Esophagus (tissue), 2 donors: ENCODE data around the gene COL27A1. TPM values are rescaled to one million over a fixed set of nuclear protein-coding genes. Genes with fewer than 3 reads are reported as not detected.
"Not testable (repeated sequence)": the region's sequence is repeated elsewhere in the genome, so short reads cannot be mapped to it uniquely, and the experiment has no call there.

Experiments used
- H3K27ac ChIP-seq, 2 donors: one replicate each; pipeline ENCODE4 v1.5.1; 2013; ENCODE audit warnings: low read depth in 2 of 2, mild to moderate bottlenecking in 2 of 2, inconsistent platforms in 1 of 2, low read length in 1 of 2, moderate library complexity in 1 of 2
- H3K27me3 ChIP-seq, 2 donors: one replicate each; pipeline ENCODE4 v1.6.1; 2013; ENCODE audit warnings: low read length in 2 of 2, control low read depth in 1 of 2, mild to moderate bottlenecking in 1 of 2; ENCODE audit not compliant: insufficient read depth in 2 of 2, control insufficient read depth in 1 of 2
- H3K36me3 ChIP-seq, 2 donors: one replicate each; pipeline ENCODE4 v1.6.1; 2013; ENCODE audit warnings: low read length in 1 of 2; ENCODE audit not compliant: control insufficient read depth in 2 of 2, insufficient read depth in 2 of 2
- H3K4me1 ChIP-seq, 2 donors: one replicate each; pipeline ENCODE4 v1.6.1; 2013; ENCODE audit warnings: low read length in 1 of 2; ENCODE audit not compliant: control insufficient read depth in 2 of 2, insufficient read depth in 2 of 2
- H3K4me3 ChIP-seq, 2 donors: one replicate each; pipeline ENCODE4 v1.5.1; 2013; ENCODE audit warnings: low read length in 2 of 2, mild to moderate bottlenecking in 2 of 2, low read depth in 1 of 2, moderate library complexity in 1 of 2
- H3K9me3 ChIP-seq, 2 donors: one replicate each; pipeline ENCODE4 v1.6.1; 2013; ENCODE audit warnings: mild to moderate bottlenecking in 2 of 2, low read depth in 1 of 2, low read length in 1 of 2, moderate library complexity in 1 of 2; ENCODE audit not compliant: control insufficient read depth in 2 of 2, insufficient read depth in 1 of 2
- WGBS, 2 donors: extraction: QIAGEN DNeasy Blood & Tissue Kit; methylation state at CpG; one replicate each; pipeline ENCODE4 v1.1.7; 2013; 5-methylcytosine and 5-hydroxymethylcytosine counted together
- polyA plus RNA-seq, 2 donors: library from polyadenylated mRNA; stranded (reverse); fragments of 200-250 nt; gene quantifications; one replicate each; pipeline ENCODE4 v1.2.3, GENCODE V29; 2013
- donor health status: healthy with polysubstance abuse.
- donor health status: Bipolar disorder and iron deficiency.

COL27A1 gene
- polyA plus RNA-seq, 2 donors, result 7.2 to 32.6 TPM

DNA sequence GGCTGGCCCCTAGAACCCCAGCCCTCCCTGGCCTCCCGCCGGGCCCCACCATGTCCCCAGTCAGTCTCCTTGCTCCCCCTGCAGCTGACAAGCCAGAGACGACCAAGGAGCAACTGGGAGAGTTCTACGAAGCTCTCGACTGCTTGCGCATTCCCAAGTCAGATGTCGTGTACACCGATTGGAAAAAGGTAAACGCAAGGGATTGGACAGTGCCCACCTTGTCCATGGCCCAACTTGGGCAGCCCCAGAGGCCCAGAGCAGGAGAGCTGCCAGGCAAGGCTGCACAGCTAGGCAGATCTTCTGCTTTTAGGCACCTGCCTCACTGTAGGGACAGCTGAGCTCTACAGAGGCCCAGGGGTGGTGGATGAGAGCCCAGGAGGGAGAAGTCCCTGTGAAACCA, 169.6 kb downstream of the COL27A1 start:
- H3K9me3 ChIP-seq, H3K36me3 ChIP-seq, H3K4me3 ChIP-seq, H3K27me3 ChIP-seq, H3K4me1 ChIP-seq, H3K27ac ChIP-seq: not testable (repeated sequence)
- WGBS, 2 donors, result 84 to 92% methylated on average over 7 of the region's 9 CpGs

- H3K9me3 ChIP-seq, H3K27ac ChIP-seq, H3K4me1 ChIP-seq, H3K36me3 ChIP-seq, H3K27me3 ChIP-seq, H3K4me3 ChIP-seq: not testable (repeated sequence)
- 77 to 78% methylated on average over 3 of the region's 3 CpGs for WGBS, 2 donors
These were observed 170.4 kb downstream of the COL27A1 start for GRCh38 chr9:114325684-114326254.

- 92 to 93% methylated on average over 8 of the region's 8 CpGs for WGBS, 2 donors
- H3K27ac ChIP-seq, result no peak overlapping the region
- H3K9me3 ChIP-seq, result no peaks in the 10 kb centered on the region
- no peaks in the 10 kb centered on the region for H3K36me3 ChIP-seq
- no peaks in the 10 kb centered on the region for H3K27me3 ChIP-seq
- no peak overlapping the region for H3K4me3 ChIP-seq
- H3K4me1 ChIP-seq, result no peaks in the 10 kb centered on the region
These were observed 172.4 kb downstream of the COL27A1 start for GRCh38 chr9:114327749-114328148.

DNA sequence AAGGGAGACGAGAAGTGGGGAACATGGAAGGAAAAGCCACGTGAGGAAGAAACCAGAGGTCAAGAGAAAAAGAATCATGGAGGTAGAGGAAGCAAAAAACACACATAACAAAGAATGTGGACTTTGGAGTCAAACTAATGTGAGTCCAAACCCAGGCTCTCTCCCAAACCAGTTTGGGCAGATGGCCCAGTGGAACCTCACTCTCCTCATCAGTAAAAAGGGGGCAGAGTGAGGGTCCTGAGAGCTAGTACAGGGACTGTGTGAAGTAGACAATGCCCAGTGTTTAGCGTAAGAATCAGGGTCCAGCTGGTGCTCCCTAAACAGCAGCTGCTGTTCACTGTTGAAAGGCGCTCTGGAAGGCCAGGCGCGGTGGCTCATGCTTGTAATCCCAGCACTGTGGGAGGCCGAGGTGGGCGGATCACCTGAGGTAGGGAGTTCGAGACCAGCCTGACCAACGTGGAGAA, 173.1 kb downstream of the COL27A1 start:
- H3K27me3 ChIP-seq, H3K27ac ChIP-seq, H3K36me3 ChIP-seq, H3K4me3 ChIP-seq, H3K4me1 ChIP-seq, H3K9me3 ChIP-seq: not testable (repeated sequence)
- 81 to 83% methylated on average over 10 of the region's 10 CpGs for WGBS, 2 donors

GRCh38 chr9:114328937-114329624, 173.7 kb downstream of the COL27A1 start:
- 77 to 81% methylated on average over 9 to 11 of the region's 12 CpGs for WGBS, 2 donors
- not testable (repeated sequence) for H3K27ac ChIP-seq, H3K9me3 ChIP-seq, H3K4me3 ChIP-seq, H3K36me3 ChIP-seq, H3K4me1 ChIP-seq, H3K27me3 ChIP-seq

DNA sequence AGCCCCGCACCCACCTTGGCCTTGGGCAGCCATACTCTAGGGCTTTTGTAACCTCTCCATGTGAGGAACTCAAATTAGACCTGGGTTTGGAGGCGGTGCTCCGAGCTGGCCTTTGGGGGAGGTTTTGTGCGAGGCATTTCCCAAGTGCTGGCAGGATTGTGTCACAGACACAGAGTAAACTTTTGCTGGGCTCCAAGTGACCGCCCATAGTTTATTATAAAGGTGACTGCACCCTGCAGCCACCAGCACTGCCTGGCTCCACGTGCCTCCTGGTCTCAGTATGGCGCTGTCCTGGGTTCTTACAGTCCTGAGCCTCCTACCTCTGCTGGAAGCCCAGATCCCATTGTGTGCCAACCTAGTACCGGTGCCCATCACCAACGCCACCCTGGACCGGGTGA, 174.3 kb downstream of the COL27A1 start, which contains the start of gene ORM2:
Gene ORM2, plus strand, starts transcription at position 245 of the 398 bp plus-strand sequence. Its CDS starts 36 bp downstream, at position 281.
- H3K4me3 ChIP-seq, H3K4me1 ChIP-seq, H3K27me3 ChIP-seq, H3K9me3 ChIP-seq, H3K27ac ChIP-seq, H3K36me3 ChIP-seq: not testable (repeated sequence)
- 74% methylated on average over 2 of the region's 10 CpGs; no CpG with 5 or more reads in 1 of the 2 donors for WGBS, 2 donors

GRCh38 chr9:114330636-114331035, 175.3 kb downstream of the COL27A1 start:
- H3K4me1 ChIP-seq, result no peaks in the 10 kb centered on the region
- H3K4me3 ChIP-seq, result no peak overlapping the region
- no peaks in the 10 kb centered on the region for H3K27me3 ChIP-seq
- no peaks in the 10 kb centered on the region for H3K36me3 ChIP-seq
- H3K27ac ChIP-seq, result no peak overlapping the region
- no peaks in the 10 kb centered on the region for H3K9me3 ChIP-seq
- 66 to 67% methylated on average over 10 of the region's 10 CpGs for WGBS, 2 donors

GRCh38 chr9:114331229-114332195, 176.2 kb downstream of the COL27A1 start:
- H3K9me3 ChIP-seq, H3K4me3 ChIP-seq, H3K27me3 ChIP-seq, H3K4me1 ChIP-seq, H3K27ac ChIP-seq, H3K36me3 ChIP-seq: not testable (repeated sequence)
- WGBS, 2 donors, result 69 to 70% methylated on average over 15 of the region's 19 CpGs

- not testable (repeated sequence) for H3K4me3 ChIP-seq, H3K4me1 ChIP-seq, H3K27me3 ChIP-seq, H3K9me3 ChIP-seq, H3K27ac ChIP-seq, H3K36me3 ChIP-seq
- 73 to 74% methylated on average over 3 to 4 of the region's 4 CpGs for WGBS, 2 donors
These were observed 177.2 kb downstream of the COL27A1 start for GRCh38 chr9:114332474-114333040.
